Hypothalamus (tissue), 51 donors: ENCODE results near the gene TRAPPC8.
"Not testable (repeated sequence)": the region's sequence is repeated elsewhere in the genome, so short reads cannot be mapped to it uniquely, and the experiment has no call there.

Source experiments
- DNase-seq, 51 donors: peaks; one replicate each; lab custom pipeline; 2025; lab: John Stamatoyannopoulos, UW

The TRAPPC8 gene

GRCh38 chr18:31946305-31947046, 3.5 kb upstream of the TRAPPC8 start:
- no peak for DNase-seq

GRCh38 chr18:31943878-31944816, 1.2 kb upstream of the TRAPPC8 start:
- DNase-seq: no peak

DNA sequence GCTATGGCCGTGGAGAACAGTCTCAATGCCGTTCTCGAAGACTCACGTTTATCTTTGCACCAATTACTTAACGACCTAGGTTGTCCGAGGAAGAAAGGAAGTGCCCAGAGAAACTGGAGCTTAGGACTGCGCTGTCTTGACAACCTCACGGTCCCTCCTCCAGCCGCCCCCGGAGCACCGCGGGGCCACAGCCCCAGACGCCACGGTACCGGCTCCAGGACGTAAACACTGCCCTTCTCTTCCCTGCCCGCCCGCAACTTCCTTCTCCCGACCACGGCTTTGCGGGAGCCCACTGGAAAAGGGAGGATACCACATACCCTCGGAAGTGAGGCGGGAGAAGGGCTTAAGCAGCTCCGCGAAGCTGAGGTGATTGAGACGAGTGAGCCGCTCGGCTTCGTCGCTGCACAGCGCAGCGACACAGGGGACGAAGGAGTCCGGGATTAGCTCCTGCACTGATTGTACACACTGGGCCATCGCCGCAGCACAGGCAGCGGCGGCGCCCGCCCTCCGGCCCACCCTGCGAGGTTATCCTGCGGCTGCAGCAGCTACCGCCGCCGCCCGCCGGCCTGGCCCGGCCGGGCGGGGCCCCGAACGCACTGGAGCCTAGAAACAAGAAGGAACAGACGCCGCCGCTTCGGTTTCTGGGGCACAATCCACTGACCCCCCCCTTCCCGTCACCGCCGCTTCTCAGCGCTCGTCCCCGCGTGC, 483 bp downstream of the TRAPPC8 start:
- DNase-seq: peak in 32 of 51 donors; percentile 7 to 74 (median 42)

GRCh38 chr18:31941010-31941809, 1.7 kb downstream of the TRAPPC8 start:
- DNase-seq: no peak

GRCh38 chr18:31934773-31935172, 8.2 kb downstream of the TRAPPC8 start:
- DNase-seq: not testable (repeated sequence)

DNA sequence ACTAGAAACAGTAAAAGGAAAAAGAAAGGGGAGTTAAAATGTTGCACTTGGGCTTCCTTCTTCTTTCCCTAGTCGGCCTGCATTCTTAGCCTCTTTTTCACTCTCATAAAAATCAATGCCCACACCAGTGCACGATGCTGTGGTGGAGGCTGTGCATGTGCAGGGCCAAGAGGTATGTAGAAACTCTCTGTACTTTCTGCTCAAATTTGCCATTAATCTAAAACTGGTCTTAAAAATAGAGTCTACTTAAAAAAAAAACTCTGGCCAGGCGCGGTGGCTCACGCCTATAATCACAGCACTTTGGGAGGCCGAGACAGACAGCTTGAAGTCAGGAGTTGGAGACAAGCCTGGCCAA, 11.1 kb downstream of the TRAPPC8 start:
- DNase-seq: no peak

DNA sequence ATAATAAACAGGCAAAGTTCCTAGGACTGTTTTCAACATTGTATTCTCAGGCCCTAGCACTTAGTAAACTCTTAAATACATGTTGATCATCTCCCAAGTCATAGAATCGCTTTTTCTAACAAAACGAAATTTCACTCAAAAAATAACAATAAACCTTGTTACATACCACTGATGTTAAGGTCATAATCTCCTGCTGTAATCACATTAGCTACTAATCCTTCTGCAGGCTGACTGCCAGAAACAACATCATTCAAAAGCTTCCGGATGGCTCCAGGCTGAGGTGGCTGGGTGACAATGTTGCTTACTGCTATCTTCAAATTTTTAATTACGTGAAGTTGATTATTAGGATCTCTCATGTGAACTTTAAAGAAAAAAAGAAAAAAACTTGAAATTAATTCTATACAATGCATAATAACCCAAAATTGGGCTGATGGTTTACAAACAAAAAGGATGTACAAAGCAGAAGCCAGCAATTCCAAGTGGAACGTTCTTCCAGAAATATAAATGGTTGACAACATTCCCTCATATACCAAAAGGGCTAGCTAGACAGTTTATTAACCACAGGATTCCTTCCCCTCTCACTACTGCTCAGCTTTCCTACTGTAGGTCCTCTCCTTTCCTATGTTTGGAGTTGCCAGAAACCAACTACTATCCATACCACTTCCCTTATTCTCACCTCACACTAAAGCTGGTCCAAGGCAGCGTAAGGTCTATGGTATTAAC, 11.6 kb downstream of the TRAPPC8 start:
- no peak for DNase-seq

- no peak for DNase-seq
Observed at GRCh38 chr18:31929273-31929672, 13.7 kb downstream of the TRAPPC8 start.

DNA sequence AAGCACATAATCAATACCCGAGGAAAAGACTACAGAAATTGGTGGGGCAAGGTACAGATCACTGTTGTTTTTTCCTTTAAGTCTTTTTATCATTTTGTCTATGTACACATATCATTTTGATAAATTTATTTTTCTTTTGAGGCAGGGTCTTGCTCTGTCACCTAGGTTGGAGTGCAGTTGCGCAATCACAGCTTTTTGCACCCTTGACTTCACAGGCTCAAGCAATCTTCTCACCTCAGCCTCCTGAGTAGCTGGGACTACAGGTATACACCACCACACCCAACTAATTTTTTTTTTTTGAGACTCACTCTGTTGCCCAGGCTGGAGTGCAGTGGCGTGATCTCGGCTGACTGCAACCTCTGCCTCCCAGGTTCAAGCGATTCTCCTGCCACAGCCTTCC, 15.9 kb downstream of the TRAPPC8 start:
- DNase-seq: not testable (repeated sequence)

GRCh38 chr18:31920277-31920676, 22.7 kb downstream of the TRAPPC8 start:
- DNase-seq: no peak

DNA sequence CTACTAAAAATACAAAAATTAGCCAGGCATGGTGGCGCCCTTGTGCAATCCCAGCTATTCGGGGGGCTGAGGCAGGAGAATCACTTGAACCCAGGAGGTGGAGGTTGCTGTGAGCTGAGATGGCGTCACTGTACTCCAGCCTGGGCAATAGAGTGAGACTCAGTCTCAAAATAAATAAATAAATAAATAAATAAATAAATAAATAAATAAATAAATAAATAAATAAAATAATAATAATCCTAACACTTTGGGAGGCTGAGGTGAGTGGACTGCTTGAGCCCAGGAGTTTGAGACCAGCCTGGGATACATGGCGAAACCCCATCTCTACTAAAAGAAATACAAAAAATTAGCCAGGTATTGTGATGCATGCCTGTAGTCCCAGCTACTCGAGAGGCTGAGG, 23.6 kb downstream of the TRAPPC8 start:
- not testable (repeated sequence) for DNase-seq

- no peak for DNase-seq
Observed at GRCh38 chr18:31918733-31919132, 24.2 kb downstream of the TRAPPC8 start.

GRCh38 chr18:31901063-31901462, 41.9 kb downstream of the TRAPPC8 start:
- DNase-seq: no peak

GRCh38 chr18:31899771-31900170, 43.2 kb downstream of the TRAPPC8 start:
- not testable (repeated sequence) for DNase-seq

GRCh38 chr18:31892936-31893335, 50.0 kb downstream of the TRAPPC8 start:
- DNase-seq: no peak

DNA sequence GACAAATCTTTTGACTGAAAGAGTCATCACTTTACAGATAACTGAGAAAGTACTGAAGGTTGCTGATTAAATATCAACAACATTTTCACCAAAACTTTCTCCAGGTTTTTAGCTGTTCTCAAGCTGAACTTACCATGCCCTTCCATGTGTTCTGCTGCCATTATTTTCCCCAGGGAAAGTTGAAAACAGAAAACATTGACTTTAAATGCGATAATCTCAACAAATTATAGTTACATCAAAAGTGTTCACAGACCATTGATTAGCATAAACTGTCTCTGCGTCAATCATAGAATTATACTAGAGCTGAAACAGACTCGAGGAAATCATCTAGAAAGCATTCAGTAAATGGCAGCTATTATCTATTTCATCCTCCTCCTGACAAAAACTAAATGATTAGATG, 51.4 kb downstream of the TRAPPC8 start:
- DNase-seq: no peak

DNA sequence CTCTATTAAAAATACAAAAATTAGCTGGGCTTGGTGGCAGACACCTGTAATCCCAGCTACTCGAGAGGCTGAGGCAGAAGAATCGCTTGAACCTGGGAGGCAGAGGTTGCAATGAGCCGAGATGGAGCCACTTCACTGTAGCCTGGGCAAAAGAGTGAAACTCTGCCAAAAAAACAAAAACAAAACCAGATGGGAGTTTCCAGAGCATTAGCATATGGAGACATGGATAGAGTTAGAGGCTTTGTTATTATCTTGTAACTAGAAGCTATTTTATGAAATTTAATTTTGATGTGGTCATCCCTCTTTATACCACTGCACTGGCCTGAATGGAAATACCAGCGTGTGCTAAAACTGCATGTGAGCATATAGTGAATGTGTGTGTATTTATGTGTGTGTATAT, 58.9 kb downstream of the TRAPPC8 start:
- DNase-seq: no peak

GRCh38 chr18:31880186-31880898, 62.6 kb downstream of the TRAPPC8 start:
- no peak for DNase-seq

- DNase-seq: no peak
Observed at GRCh38 chr18:31878358-31878757, 64.6 kb downstream of the TRAPPC8 start.
